ENCODE data around the gene TMEM259.

DNA sequence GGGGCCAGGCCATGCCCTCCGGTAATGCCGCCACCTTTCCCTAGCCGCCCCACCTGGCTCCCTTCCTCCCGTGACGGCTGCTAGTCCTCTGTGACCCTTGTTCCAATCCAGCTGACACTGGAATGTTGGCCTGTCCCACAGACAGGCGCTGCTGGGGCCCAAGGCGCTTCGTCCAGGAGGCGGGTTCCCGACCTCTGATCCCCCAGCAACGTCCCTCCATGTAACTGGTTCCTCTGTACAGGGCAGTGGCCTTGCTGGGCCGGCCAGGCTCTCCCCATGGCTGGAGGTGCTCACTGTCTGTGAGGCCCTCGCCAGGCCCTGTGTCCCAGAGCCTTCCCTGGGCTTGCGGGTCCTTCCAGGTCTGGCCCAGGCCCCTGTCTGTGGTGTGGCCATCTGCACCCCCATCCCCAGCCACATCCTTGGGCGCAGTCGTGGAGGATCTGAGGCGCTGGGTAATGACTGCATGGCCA lies 27.5 kb downstream of the TMEM259 start:
- TF ChIP-seq, protein P1, sequence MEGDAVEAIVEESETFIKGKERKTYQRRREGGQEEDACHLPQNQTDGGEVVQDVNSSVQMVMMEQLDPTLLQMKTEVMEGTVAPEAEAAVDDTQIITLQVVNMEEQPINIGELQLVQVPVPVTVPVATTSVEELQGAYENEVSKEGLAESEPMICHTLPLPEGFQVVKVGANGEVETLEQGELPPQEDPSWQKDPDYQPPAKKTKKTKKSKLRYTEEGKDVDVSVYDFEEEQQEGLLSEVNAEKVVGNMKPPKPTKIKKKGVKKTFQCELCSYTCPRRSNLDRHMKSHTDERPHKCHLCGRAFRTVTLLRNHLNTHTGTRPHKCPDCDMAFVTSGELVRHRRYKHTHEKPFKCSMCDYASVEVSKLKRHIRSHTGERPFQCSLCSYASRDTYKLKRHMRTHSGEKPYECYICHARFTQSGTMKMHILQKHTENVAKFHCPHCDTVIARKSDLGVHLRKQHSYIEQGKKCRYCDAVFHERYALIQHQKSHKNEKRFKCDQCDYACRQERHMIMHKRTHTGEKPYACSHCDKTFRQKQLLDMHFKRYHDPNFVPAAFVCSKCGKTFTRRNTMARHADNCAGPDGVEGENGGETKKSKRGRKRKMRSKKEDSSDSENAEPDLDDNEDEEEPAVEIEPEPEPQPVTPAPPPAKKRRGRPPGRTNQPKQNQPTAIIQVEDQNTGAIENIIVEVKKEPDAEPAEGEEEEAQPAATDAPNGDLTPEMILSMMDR (IDR thresholded peaks at IDR 0.05), result no peak
- no peak for TF ChIP-seq POLR2A (IDR thresholded peaks at IDR 0.05)
